Measurements from ENCODE around the gene CAMSAP1. TPM values are rescaled to one million over a fixed set of nuclear protein-coding genes. Genes with fewer than 3 reads are reported as not detected.

CAMSAP1 gene
- total RNA-seq, 1 donor = 26.1 TPM

- Histone ChIP-seq H3K36me3 (ENCODE audit: insufficient read depth, low read length) (no peaks in the 10 kb centered on the region), H4K20me1 (ENCODE audit: insufficient read depth, low read length) (no peaks in the 10 kb centered on the region), H3K27me3 (ENCODE audit: insufficient read depth, low read length) (no peaks in the 10 kb centered on the region), H3K9me3 (ENCODE audit: low read depth, low read length) (no peaks in the 10 kb centered on the region), H3K4me1 (ENCODE audit: insufficient read depth, low read length) (no peaks in the 10 kb centered on the region), H3K4me3 (ENCODE audit: insufficient read depth, low read length) (no peak overlapping the region), H3K4me2 (ENCODE audit: insufficient read depth, low read length) (no peak overlapping the region), H2AFZ (ENCODE audit: low read length) (no peak overlapping the region), H3K27ac (ENCODE audit: low read depth, low read length) (no peak overlapping the region), H3K79me2 (ENCODE audit: insufficient read depth, low read length) (no peaks in the 10 kb centered on the region)
- no peak for DNase-seq (ENCODE audit: insufficient read length, low spot score, missing footprints)
- TF ChIP-seq CTCF (IDR thresholded peaks at IDR 0.05; ENCODE audit: extremely low read depth, low read depth, low read length) = no peak
Measured at GRCh38 chr9:135762921-135763320, 144.4 kb downstream of the CAMSAP1 start.

DNA sequence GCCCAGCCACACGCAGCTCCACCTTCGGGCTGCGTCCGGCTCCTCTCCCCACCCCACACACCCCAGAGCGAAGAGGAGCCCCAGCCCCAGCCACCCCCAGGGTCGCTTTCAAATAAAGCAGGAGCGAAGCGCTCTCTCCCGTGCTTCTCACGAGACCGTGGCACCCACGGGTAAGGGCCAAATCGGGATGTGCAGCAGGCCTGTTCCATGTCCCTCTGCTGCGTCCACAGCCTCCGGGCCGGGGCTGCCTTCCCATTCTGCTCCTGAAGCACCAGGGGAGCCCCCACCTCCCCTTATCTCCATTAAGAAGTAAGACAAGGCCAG, 145.5 kb downstream of the CAMSAP1 start:
- DNase-seq (ENCODE audit: insufficient read length, low spot score, missing footprints) = no peak
- H3K36me3 ChIP-seq (ENCODE audit: insufficient read depth, low read length) = no peaks in the 10 kb centered on the region
- H3K9me3 ChIP-seq (ENCODE audit: low read depth, low read length) = no peaks in the 10 kb centered on the region
- TF ChIP-seq CTCF (IDR thresholded peaks at IDR 0.05; ENCODE audit: extremely low read depth, low read depth, low read length) = no peak
- no peaks in the 10 kb centered on the region for H3K79me2 ChIP-seq (ENCODE audit: insufficient read depth, low read length)
- H2AFZ ChIP-seq (ENCODE audit: low read length) = no peak overlapping the region
- no peak overlapping the region for H3K4me3 ChIP-seq (ENCODE audit: insufficient read depth, low read length)
- H3K4me2 ChIP-seq (ENCODE audit: insufficient read depth, low read length) = no peak overlapping the region
- no peaks in the 10 kb centered on the region for H4K20me1 ChIP-seq (ENCODE audit: insufficient read depth, low read length)
- no peak overlapping the region for H3K27ac ChIP-seq (ENCODE audit: low read depth, low read length)
- no peaks in the 10 kb centered on the region for H3K4me1 ChIP-seq (ENCODE audit: insufficient read depth, low read length)
- no peaks in the 10 kb centered on the region for H3K27me3 ChIP-seq (ENCODE audit: insufficient read depth, low read length)

DNA sequence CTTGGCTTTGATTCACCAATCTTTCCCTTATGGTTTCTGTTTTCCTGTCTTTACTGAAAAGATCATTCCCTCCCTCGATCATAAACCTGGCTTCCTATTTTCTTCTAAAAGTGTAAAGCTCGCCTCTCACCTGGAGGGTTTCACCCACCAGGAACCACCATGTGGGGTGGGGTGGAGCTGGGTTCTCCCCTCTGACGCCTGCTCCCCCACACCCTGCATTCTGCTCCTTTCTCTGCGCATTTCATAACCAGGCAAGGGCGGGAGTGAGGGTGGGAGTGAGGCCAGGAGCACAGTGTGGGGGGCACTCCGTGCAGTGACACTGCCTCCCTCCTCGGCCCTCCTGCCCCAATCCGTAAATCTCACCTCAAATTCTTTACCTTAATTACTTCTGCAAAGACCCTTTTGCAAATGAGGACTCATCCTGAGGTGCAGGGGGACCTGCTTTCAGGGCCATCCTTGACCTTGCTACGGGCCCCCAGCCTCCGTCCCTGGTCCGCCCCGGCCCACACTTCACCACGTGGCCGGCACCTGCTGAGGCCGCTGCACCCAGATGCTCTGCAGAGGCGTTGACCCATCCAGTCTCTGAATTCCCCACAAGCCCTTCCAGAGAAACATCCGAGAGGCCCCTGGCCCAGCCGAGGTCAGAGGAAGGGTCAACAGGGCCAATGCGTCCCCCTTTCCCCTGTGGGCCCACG, 146.0 kb downstream of the CAMSAP1 start:
- no peaks in the 10 kb centered on the region for H3K9me3 ChIP-seq (ENCODE audit: low read depth, low read length)
- no peaks in the 10 kb centered on the region for H4K20me1 ChIP-seq (ENCODE audit: insufficient read depth, low read length)
- H3K27me3 ChIP-seq (ENCODE audit: insufficient read depth, low read length) = no peaks in the 10 kb centered on the region
- DNase-seq (ENCODE audit: insufficient read length, low spot score, missing footprints) = no peak
- no peak overlapping the region for H3K4me3 ChIP-seq (ENCODE audit: insufficient read depth, low read length)
- no peak overlapping the region for H3K27ac ChIP-seq (ENCODE audit: low read depth, low read length)
- no peaks in the 10 kb centered on the region for H3K4me1 ChIP-seq (ENCODE audit: insufficient read depth, low read length)
- no peak overlapping the region for H2AFZ ChIP-seq (ENCODE audit: low read length)
- no peak overlapping the region for H3K4me2 ChIP-seq (ENCODE audit: insufficient read depth, low read length)
- no peak for TF ChIP-seq CTCF (IDR thresholded peaks at IDR 0.05; ENCODE audit: extremely low read depth, low read depth, low read length)
- no peaks in the 10 kb centered on the region for H3K36me3 ChIP-seq (ENCODE audit: insufficient read depth, low read length)
- H3K79me2 ChIP-seq (ENCODE audit: insufficient read depth, low read length) = no peaks in the 10 kb centered on the region

DNA sequence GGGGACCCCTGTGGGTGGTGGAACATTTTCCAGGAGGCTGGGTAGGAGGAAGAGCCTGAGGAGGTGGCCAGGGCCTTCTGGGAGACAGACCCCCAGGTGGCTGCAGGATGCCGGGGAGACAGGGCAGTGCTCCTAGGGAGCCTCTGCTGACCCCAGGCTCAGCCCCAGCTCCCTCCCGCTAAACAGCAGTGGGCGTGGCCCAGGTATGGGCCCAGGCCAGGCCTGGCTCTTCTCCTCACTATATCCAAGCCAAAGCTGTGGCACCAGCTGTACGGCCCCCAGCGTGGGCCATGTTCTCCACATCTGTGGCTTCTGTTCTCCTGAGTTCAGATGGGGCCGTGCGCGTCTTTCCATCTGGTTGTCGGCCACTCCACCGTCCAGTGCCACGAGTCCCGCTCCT, 146.9 kb downstream of the CAMSAP1 start:
- no peaks in the 10 kb centered on the region for H3K36me3 ChIP-seq (ENCODE audit: insufficient read depth, low read length)
- DNase-seq (ENCODE audit: insufficient read length, low spot score, missing footprints) = no peak
- no peaks in the 10 kb centered on the region for H4K20me1 ChIP-seq (ENCODE audit: insufficient read depth, low read length)
- no peak overlapping the region for H2AFZ ChIP-seq (ENCODE audit: low read length)
- no peak for TF ChIP-seq CTCF (IDR thresholded peaks at IDR 0.05; ENCODE audit: extremely low read depth, low read depth, low read length)
- no peaks in the 10 kb centered on the region for H3K9me3 ChIP-seq (ENCODE audit: low read depth, low read length)
- H3K79me2 ChIP-seq (ENCODE audit: insufficient read depth, low read length) = no peaks in the 10 kb centered on the region
- no peak overlapping the region for H3K4me2 ChIP-seq (ENCODE audit: insufficient read depth, low read length)
- no peak overlapping the region for H3K4me3 ChIP-seq (ENCODE audit: insufficient read depth, low read length)
- H3K27me3 ChIP-seq (ENCODE audit: insufficient read depth, low read length) = no peaks in the 10 kb centered on the region
- H3K27ac ChIP-seq (ENCODE audit: low read depth, low read length) = no peak overlapping the region
- no peaks in the 10 kb centered on the region for H3K4me1 ChIP-seq (ENCODE audit: insufficient read depth, low read length)

Measured in osteoblast (primary cell).